Fibroblast of skin of right biceps (primary cell): ENCODE measurements around the gene FSTL4.
"Not testable (repeated sequence)": the region's sequence is repeated elsewhere in the genome, so short reads cannot be mapped to it uniquely, and the experiment has no call there.

Source experiments
- DNase-seq: peaks from one replicate; pipeline ENCODE4 v3.0.0-alpha.2; 2013

Gene FSTL4

GRCh38 chr5:133399247-133399891 is 213.0 kb downstream of the FSTL4 start:
- DNase-seq = no peak

- DNase-seq = no peak
These were observed 213.7 kb downstream of the FSTL4 start for GRCh38 chr5:133398646-133399101.

- no peak for DNase-seq
These were observed 214.2 kb downstream of the FSTL4 start for GRCh38 chr5:133397990-133398645.

GRCh38 chr5:133397348-133397747 is 215.0 kb downstream of the FSTL4 start:
- no peak for DNase-seq

- DNase-seq = no peak
These were observed 215.5 kb downstream of the FSTL4 start for GRCh38 chr5:133396814-133397213.

- no peak for DNase-seq
These were observed 216.1 kb downstream of the FSTL4 start for GRCh38 chr5:133396187-133396741.

GRCh38 chr5:133395207-133395606 is 217.1 kb downstream of the FSTL4 start:
- not testable (repeated sequence) for DNase-seq

- not testable (repeated sequence) for DNase-seq
These were observed 217.9 kb downstream of the FSTL4 start for GRCh38 chr5:133394477-133394817.

GRCh38 chr5:133393776-133394476 is 218.4 kb downstream of the FSTL4 start:
- no peak for DNase-seq

GRCh38 chr5:133392448-133392847 is 219.9 kb downstream of the FSTL4 start:
- DNase-seq = no peak

GRCh38 chr5:133391354-133392136 is 220.8 kb downstream of the FSTL4 start:
- DNase-seq = no peak

GRCh38 chr5:133390416-133391353 is 221.7 kb downstream of the FSTL4 start:
- DNase-seq = no peak

GRCh38 chr5:133389066-133389590 is 223.2 kb downstream of the FSTL4 start:
- no peak for DNase-seq

- DNase-seq = no peak
These were observed 224.7 kb downstream of the FSTL4 start for GRCh38 chr5:133387621-133388020.

GRCh38 chr5:133387091-133387490 is 225.2 kb downstream of the FSTL4 start:
- no peak for DNase-seq

GRCh38 chr5:133386662-133387061 is 225.7 kb downstream of the FSTL4 start:
- DNase-seq = no peak

GRCh38 chr5:133385346-133385745 is 227.0 kb downstream of the FSTL4 start:
- DNase-seq = no peak

- DNase-seq = no peak
These were observed 227.4 kb downstream of the FSTL4 start for GRCh38 chr5:133384903-133385302.

GRCh38 chr5:133384120-133384855 is 228.1 kb downstream of the FSTL4 start:
- DNase-seq = no peak

- no peak for DNase-seq
These were observed 228.8 kb downstream of the FSTL4 start for GRCh38 chr5:133383580-133383939.
